MV-4-11 (cell line): ENCODE results near the gene PLPP2.

ENCODE experiments used
- DNase-seq: peaks from one replicate; lab custom pipeline; 2025; lab: John Stamatoyannopoulos, UW

PLPP2 gene

DNA sequence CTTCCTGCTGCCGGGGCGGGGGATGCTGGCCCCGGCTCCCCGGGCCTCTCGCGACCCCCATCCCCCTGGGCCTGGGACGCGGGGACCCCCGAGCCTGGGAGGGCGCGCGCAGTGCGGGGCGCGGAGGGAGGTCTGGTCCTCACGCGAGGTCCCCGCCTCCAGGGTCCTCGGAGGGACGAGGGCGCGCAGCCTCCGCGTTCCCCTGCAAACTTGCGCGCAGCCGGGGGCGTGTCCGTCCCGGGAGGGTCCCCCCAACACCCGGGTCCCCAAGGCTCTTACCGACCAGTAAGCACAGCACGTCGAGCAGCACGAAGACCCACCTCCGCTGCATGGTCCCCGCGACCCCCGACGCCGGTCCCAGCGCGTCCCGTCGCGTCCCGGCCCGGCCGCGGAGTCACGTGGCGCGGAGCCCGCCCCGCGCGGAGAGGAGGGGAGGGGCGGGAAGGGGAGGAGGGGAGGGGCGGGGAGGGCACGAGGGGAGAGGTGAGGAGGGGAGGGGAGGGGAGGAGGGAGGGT lies at the start of gene PLPP2:
PLPP2 (minus strand) TSS at position 398 of the 516 bp plus-strand sequence; CDS start at position 331, 67 bp downstream.
- DNase-seq, result no peak

- no peak for DNase-seq
Measured at GRCh38 chr19:340620-341385, 49.6 kb upstream of the PLPP2 start.

- DNase-seq, result no peak
Measured at GRCh38 chr19:339262-339887, 48.2 kb upstream of the PLPP2 start.

GRCh38 chr19:338421-338820 lies 47.2 kb upstream of the PLPP2 start:
- peak; percentile 88 for DNase-seq

- no peak for DNase-seq
Measured at GRCh38 chr19:336067-336614, 44.9 kb upstream of the PLPP2 start.

GRCh38 chr19:335486-336066 lies 44.4 kb upstream of the PLPP2 start:
- DNase-seq, result no peak

- no peak for DNase-seq
Measured at GRCh38 chr19:335072-335471, 43.9 kb upstream of the PLPP2 start.

DNA sequence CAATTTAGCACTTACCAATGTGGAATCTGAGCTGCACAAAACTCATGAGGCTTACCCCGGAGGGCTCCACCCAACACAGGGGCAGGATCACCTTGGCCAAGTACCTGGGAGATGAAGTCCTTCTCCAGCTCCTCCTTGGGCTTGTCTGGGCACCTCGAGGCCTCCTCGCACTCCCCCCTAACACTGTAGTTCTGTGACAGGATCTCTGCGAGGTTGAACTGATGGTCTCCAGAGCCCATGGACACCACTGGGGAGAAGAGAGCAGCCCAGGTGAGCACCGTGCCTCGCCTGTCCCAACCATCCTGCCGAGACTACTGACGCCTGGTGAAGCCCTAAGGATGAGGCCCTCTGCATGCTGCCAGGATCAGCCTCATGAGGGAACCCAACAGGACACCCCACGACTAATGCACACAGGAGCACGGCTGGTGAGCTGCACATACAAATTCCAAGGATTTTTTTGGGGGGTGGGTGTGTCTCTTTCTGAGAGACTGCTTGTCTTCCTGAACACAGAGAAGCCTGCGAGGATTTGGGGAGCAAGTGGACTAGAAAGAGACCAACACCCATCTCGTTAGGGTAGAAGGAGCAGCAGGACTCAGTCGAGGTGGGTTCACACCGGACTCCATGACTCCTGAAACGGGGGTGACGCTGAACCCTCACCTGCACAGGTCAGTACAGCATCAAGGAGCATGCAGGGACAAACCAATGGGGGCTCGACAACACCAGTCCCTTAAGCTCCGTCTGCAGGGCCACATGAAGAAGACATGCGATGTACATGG lies 43.3 kb upstream of the PLPP2 start:
- no peak for DNase-seq

- DNase-seq, result no peak
Measured at GRCh38 chr19:330503-330902, 39.3 kb upstream of the PLPP2 start.

DNA sequence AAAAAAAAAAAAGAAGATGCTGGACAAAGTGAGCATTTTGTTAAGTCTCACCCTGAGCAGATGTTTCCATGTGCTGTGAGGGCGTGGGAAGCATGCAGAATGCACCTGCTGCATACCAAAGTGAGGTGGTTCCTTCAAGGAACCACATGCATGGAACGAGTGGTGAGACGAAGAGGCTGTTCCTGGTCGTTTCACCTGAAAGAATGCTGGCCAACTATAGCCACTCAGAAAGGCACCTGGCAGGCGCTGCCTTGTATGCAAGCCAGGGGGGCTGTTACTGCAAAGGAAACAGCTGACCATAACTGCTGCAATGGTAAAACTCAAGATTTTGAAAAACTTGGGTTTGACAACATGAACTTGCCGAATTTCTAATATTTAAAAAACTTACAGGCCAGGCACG lies 38.7 kb upstream of the PLPP2 start:
- no peak for DNase-seq

DNA sequence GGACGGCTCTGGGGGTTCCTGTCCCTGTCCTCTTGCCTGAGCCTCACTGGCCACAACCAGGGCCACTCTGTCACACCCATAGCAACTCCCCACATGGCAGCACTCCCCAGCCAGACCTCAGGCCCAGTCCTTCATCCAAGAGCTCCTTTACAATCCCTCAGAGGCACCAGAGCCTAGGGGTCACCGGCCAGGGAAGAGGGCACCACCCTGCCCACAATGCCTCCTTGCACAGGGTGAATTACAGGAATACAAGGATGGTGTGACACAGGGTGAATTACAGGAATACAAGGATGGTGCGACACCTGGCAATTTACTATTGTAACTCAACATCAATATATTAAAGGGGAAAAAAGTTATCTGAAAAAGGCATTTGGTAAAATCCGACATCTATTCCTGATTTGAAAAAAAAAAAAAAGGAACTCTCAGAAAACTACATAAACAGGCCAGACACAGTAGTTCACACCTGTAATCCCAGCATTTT lies 36.9 kb upstream of the PLPP2 start:
- no peak for DNase-seq

GRCh38 chr19:327291-328024 lies 36.3 kb upstream of the PLPP2 start:
- DNase-seq, result no peak

GRCh38 chr19:326871-327270 lies 35.7 kb upstream of the PLPP2 start:
- no peak for DNase-seq

- DNase-seq, result no peak
Measured at GRCh38 chr19:325937-326565, 34.8 kb upstream of the PLPP2 start.

- DNase-seq, result no peak
Measured at GRCh38 chr19:325173-325936, 34.2 kb upstream of the PLPP2 start.

DNA sequence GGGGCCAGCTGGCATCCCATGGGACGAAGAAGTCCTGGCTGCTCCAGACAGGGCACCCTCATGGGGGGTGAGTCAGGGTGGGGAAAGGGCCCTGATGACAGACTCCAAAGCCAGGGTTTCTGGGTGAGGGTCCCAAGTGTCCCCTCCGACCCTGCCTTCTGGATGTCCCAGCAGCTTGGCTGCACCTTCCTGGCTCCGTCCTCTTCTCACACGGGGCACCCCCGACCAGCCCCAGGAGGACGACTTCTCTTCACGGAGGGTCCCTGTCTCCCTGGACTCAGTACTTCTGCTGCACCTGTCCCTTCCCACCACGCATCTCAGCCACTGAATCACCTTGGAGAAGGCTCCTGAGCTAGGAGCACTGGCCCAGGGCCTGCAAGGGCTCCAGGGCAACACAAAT lies 33.5 kb upstream of the PLPP2 start:
- DNase-seq, result no peak

DNA sequence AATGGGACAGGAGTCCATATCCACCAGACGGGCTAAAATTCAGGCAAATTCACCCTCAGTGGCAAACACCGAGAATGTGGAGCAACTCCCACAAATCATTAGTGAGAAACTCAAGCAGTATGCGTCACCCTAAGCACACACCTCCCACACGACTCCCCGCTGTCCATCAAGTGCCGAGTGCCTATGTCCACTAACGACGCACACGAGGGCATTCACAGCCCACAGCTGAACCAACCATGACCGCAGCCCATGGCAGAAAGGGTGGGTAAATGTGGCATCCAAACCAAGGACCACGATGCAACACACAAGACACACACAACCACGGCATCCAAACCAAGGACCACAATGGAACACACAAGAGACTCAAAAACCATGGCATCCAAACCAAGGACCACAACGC lies 31.4 kb upstream of the PLPP2 start:
- DNase-seq, result no peak

DNA sequence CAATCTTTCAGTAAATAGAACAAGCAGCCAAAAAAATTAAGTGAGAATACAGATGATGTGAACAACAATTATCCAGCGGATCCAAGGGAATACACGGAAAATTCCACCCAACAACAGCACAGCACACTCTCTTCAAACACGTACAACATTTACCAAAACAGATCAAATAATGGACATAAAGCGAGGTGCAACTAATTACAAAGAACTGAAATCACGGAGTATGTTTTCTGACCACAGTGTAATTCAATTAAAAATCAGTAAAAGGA lies 27.2 kb upstream of the PLPP2 start:
- DNase-seq, result no peak

DNA sequence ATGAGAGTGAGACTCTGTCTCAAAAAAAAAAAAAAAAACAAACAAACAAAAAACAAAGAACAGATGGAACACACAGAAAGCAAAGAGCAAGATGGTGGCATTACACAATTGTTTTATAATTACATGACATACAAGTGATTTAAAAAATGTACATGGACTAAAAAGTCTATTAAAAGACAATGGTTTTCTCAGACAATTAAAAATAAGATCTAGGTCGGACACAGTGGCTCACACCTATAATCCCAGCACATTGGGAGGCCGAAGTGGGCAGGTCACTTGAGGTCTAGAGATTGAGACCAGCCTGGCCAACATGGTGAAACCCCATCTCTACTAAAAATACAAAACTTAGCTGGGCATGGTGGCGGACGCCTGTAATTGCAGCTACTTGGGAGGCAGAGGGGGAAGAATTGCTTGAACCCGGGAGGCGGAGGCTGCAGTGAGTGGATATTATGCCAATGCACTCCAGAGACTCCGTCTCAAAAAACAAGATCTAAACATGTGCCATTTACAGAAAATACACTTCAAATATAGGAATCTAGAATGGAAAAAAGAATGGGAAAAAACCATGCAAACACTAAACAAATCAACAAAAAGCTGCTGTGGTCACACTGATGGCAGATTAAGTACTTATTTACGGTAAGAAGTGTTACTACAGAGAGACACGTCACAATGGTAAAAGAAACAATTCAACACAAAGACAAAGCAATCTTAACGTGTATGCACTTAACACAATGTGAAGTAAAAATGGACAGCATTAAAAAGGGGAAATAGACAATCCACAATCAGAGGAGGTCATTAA lies 26.7 kb upstream of the PLPP2 start:
- DNase-seq, result no peak
